Gastroesophageal sphincter (tissue), 3 donors: ENCODE data around the gene MMP10.

Experiments
- CTCF ChIP-seq, 4 experiments: fragments of 200-600 bp in 2 of 4; fragments of 450-650 bp in 2 of 4; sonication (generic) in 1 of 4; IDR thresholded peaks; one replicate each; pipeline ENCODE4 v1.5.1; 2017 to 2019; ENCODE audit warnings: antibody characterized with exemption in 4 of 4, mild to moderate bottlenecking in 2 of 4, moderate library complexity in 2 of 4
- EP300 ChIP-seq: sonication (generic); formaldehyde crosslinking; IDR thresholded peaks from one replicate; pipeline ENCODE4 v1.6.1; 2017; ENCODE audit warnings: antibody characterized with exemption, mild to moderate bottlenecking

GRCh38 chr11:102800767-102801166, 20.3 kb upstream of the MMP10 start:
- TF ChIP-seq CTCF (IDR thresholded peaks at IDR 0.05) (no peak), EP300 (no peak)
